Esophagus muscularis mucosa (tissue), 4 donors: ENCODE data around the gene RAD51B. TPM values are rescaled to one million over a fixed set of nuclear protein-coding genes. Genes with fewer than 3 reads are reported as not detected.

ENCODE experiments used
- DNase-seq: peaks from one replicate; pipeline ENCODE4 v3.0.0-alpha.2; 2017; ENCODE audit errors: extremely low spot score
- H3K27ac ChIP-seq, 4 donors: fragments of 200-600 bp; sonication (generic); replicated peaks in 1 of 4; 1 replicate in 3 of 4; 2 replicates in 1 of 4; pipeline ENCODE4 v1.5.1; 2016 to 2019; ENCODE audit warnings: mild to moderate bottlenecking in 1 of 4
- H3K27me3 ChIP-seq, 4 donors: fragments of 200-600 bp; sonication (generic); one replicate each; pipeline versions ENCODE4 v1.5.1 to v1.6.0; 2016 to 2019
- H3K36me3 ChIP-seq, 4 donors: fragments of 200-600 bp; sonication (generic); one replicate each; pipeline ENCODE4 v1.5.1; 2016 to 2019
- H3K4me1 ChIP-seq, 4 donors: fragments of 200-600 bp; sonication (generic); one replicate each; pipeline ENCODE4 v1.5.1; 2016 to 2019
- H3K4me3 ChIP-seq, 4 donors: fragments of 200-600 bp; sonication (generic); 1 replicate in 2 of 4; 2 replicates in 2 of 4; pipeline ENCODE4 v1.5.1; 2016 to 2019; ENCODE audit warnings: mild to moderate bottlenecking in 4 of 4, moderate library complexity in 1 of 4
- H3K9me3 ChIP-seq, 4 donors: fragments of 200-600 bp; sonication (generic); 1 replicate in 3 of 4; 2 replicates in 1 of 4; pipeline ENCODE4 v1.5.1; 2016 to 2019
- EP300 ChIP-seq: sonication (generic); formaldehyde crosslinking; IDR thresholded peaks from one replicate; pipeline ENCODE4 v1.6.1; 2017; ENCODE audit warnings: antibody characterized with exemption
- POLR2A ChIP-seq: fragments of 450-650 bp; IDR thresholded peaks from one replicate; pipeline ENCODE4 v1.6.1; 2017; ENCODE audit warnings: antibody characterized with exemption, moderate library complexity, mild to moderate bottlenecking, low read depth
- POLR2AphosphoS5 ChIP-seq, 2 donors: sonication (generic); formaldehyde crosslinking; IDR thresholded peaks; one replicate each; pipeline ENCODE4 v1.6.1; 2017; ENCODE audit warnings: antibody characterized with exemption in 2 of 2
- WGBS: methylation state at CpG from one replicate; pipeline ENCODE4 v1.1.5; 2018; 5-methylcytosine and 5-hydroxymethylcytosine counted together
- intact Hi-C: fragments of 100-400 bp; cut with DNase I; formaldehyde crosslinking; loops from one replicate; pipeline ENCODE4 v1.15.1; 2023
- total RNA-seq, 4 donors: library from RNA; depleted of rRNA; stranded (reverse); fragments of >200 nt; gene quantifications; one replicate each; pipeline versions ENCODE4 v1.1.0 to v1.2.1, GENCODE V29; 2016
- TF ChIP-seq, protein P1 (sequence below), 3 experiments: fragments of 200-600 bp in 2 of 3; fragments of 450-650 bp in 1 of 3; sonication (generic) in 2 of 3; IDR thresholded peaks; one replicate each; pipeline ENCODE4 v1.5.1; 2017 to 2019; ENCODE audit warnings: antibody characterized with exemption in 3 of 3, mild to moderate bottlenecking in 2 of 3, moderate library complexity in 1 of 3

Gene RAD51B
- total RNA-seq, 4 donors from 2014 or later = 2.8 to 11.1 (median 5.1) TPM

DNA sequence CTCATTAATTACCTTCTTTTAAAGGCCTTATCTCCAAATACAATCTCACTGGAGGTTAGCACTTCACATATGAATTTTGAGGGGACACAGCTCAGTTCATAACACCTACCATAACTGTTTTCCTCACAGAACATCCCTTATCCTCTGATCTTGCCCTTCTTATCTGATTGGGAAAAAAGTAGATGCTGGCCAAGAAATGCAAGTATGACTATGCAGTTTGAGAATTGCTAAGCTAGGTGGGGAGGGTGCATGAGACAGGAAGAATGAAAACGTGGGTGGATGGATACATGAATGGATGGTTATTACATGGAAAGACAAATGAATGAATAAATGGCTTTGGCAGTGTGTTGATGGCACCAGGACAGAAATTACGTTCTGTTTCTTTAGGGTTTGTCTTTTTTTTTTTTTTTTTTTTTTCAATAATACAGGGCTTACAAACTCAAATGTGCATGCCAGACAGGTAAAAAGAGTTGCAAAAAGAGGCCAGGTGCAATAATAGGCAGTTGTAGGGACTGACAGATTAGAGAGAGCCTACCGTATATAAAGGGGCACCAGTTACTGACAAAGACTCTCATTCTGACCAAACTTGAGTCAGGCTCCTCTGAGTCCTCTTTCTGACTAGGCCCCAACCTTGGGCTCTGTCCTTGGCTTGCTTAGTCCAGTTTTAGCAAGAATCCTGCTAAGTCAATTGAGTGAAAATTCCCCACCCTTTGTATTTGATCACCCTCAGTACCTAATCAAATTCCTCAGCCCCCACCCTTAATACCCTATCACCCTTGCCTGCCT is 668.4 kb downstream of the RAD51B start:
- Histone ChIP-seq H3K27me3 (no peaks in the 10 kb centered on the region), H3K36me3 (no peaks in the 10 kb centered on the region), H3K4me3 (no peak overlapping the region), H3K4me1 (peaks cover 3 to 20% (median 8%) of the 10 kb centered on the region in 4 donors), H3K9me3 (no peaks in the 10 kb centered on the region), H3K27ac (no peak overlapping the region)
- DNase-seq = no peak
- TF ChIP-seq POLR2A (no peak), POLR2AphosphoS5 (IDR thresholded peaks at IDR 0.05) (no peak), EP300 (no peak)
- TF ChIP-seq, protein P1, sequence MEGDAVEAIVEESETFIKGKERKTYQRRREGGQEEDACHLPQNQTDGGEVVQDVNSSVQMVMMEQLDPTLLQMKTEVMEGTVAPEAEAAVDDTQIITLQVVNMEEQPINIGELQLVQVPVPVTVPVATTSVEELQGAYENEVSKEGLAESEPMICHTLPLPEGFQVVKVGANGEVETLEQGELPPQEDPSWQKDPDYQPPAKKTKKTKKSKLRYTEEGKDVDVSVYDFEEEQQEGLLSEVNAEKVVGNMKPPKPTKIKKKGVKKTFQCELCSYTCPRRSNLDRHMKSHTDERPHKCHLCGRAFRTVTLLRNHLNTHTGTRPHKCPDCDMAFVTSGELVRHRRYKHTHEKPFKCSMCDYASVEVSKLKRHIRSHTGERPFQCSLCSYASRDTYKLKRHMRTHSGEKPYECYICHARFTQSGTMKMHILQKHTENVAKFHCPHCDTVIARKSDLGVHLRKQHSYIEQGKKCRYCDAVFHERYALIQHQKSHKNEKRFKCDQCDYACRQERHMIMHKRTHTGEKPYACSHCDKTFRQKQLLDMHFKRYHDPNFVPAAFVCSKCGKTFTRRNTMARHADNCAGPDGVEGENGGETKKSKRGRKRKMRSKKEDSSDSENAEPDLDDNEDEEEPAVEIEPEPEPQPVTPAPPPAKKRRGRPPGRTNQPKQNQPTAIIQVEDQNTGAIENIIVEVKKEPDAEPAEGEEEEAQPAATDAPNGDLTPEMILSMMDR (IDR thresholded peaks at IDR 0.05) = no peak
- intact Hi-C loops = no loop called here
- 54% methylated on average over 3 of the region's 3 CpGs for WGBS

DNA sequence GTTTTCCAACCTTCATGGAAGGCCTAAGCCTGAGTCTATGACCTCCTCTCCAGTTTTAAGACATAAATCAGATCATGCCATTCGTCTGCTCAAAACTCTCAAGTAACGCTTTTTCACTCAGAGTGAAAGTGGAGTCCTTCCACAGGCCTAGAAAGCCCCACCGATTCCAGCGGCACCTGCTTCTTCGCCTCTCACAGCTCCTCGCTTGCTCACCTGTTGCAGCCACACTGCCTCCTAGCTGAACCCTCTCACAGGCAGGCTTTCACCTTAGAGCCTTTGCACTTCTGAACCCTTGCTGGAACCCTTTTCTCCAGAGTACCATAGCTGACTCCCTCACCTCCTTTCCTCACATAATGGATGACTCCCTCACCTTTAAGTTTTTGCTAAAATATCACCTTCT is 672.2 kb downstream of the RAD51B start:
- no peaks in the 10 kb centered on the region for H3K27me3 ChIP-seq
- no peak overlapping the region for H3K27ac ChIP-seq
- no peaks in the 10 kb centered on the region for H3K9me3 ChIP-seq
- DNase-seq = no peak
- H3K4me1 ChIP-seq = peaks cover 0 to 12% (median 4%) of the 10 kb centered on the region in 4 donors
- no peak overlapping the region for H3K4me3 ChIP-seq
- intact Hi-C loops = no loop called here
- WGBS = 96% methylated on average over 6 of the region's 6 CpGs
- no peak for TF ChIP-seq POLR2AphosphoS5 (IDR thresholded peaks at IDR 0.05)
- no peak for TF ChIP-seq EP300
- TF ChIP-seq, protein P1 (IDR thresholded peaks at IDR 0.05) = no peak
- no peak for TF ChIP-seq POLR2A
- no peaks in the 10 kb centered on the region for H3K36me3 ChIP-seq

DNA sequence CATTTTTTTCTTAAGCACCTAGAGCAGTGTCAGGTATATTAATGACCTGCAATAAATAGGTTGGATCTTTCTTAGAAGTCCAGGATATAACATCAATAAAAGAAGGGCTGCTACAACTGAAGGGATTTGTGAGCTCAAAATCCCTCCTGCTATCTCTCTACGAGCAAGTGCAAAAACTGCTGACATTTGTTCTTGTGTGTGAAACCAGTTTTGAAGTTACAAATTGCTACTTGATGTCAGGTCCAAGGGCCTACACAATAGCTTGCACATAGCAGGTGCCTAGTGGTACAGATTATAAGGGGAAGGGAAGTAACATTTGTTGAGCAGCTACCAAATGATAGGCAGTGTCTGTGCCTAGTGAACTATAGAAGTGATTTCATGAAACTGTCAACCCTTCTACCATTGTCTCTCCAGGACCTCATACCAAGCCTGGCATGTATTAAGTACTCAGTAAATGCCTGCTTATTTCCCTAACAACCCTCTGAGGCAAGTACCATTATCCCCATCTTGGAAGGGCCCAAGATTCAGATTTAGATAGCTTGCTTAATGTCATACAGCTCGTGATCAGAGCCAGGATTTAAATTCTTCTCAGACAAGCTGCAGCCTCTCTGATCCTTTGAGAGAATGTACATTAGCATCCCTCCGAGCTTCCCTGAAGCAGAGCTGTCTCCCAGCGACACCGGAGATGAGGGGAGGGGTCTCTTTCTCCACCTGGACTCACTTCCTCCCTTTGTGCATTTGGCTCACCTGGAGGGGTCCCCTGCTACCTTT is 673.0 kb downstream of the RAD51B start:
- Histone ChIP-seq H3K36me3 (no peaks in the 10 kb centered on the region), H3K9me3 (no peaks in the 10 kb centered on the region), H3K4me1 (peaks cover 0 to 11% (median 3%) of the 10 kb centered on the region in 4 donors), H3K27me3 (no peaks in the 10 kb centered on the region), H3K27ac (no peak overlapping the region), H3K4me3 (no peak overlapping the region)
- no peak for DNase-seq
- intact Hi-C loops = no loop called here
- no peak for TF ChIP-seq POLR2A
- TF ChIP-seq EP300 = no peak
- TF ChIP-seq, protein P1 (IDR thresholded peaks at IDR 0.05) = no peak
- no peak for TF ChIP-seq POLR2AphosphoS5 (IDR thresholded peaks at IDR 0.05)
- WGBS = 89% methylated on average over 5 of the region's 5 CpGs

DNA sequence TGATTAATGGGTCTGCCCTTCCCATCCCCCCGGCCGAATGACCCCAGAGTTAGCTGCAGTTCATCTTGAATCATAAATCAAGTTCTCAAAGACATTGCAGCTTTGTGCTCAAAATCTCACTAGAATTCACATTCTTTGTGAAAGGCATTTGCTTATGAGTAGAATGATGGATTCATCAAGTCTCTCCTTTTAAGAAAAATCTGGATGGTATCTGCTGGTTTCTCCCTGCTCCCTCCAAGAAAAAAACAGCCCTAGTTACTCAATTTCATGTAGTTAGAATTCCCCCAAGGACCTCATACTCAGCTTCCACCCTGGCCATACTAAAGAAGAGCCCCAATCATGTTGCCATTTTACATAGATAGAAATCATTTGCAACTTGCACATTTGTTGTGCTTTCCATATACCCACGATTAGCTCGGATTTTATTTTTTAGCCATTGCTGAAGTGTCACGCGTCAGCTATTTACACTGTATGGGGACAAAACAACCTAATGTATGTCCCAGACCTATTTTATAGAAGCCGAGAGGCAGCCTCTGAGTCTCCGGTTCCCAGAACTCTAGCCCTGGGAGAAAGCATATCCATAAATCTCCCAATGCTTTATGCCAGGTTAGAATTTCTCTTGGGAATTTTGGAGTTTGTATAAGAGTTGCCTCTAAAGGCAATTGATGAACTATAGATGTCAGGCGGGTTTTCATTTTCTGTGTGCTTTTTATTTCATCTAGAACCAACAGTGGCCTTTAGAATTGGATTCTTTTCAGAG is 673.8 kb downstream of the RAD51B start:
- no peaks in the 10 kb centered on the region for H3K36me3 ChIP-seq
- H3K4me3 ChIP-seq = no peak overlapping the region
- H3K9me3 ChIP-seq = no peaks in the 10 kb centered on the region
- no peak for DNase-seq
- H3K4me1 ChIP-seq = peaks cover 0 to 8% (median 0%) of the 10 kb centered on the region in 4 donors
- H3K27me3 ChIP-seq = no peaks in the 10 kb centered on the region
- intact Hi-C loops = no loop called here
- no peak overlapping the region for H3K27ac ChIP-seq
- no peak for TF ChIP-seq POLR2AphosphoS5 (IDR thresholded peaks at IDR 0.05)
- TF ChIP-seq, protein P1 (IDR thresholded peaks at IDR 0.05) = no peak
- TF ChIP-seq EP300 = no peak
- TF ChIP-seq POLR2A = no peak
- WGBS = 96% methylated on average over 9 of the region's 9 CpGs
